HFFc6 (cell line): ENCODE results near the gene POU6F2. TPM values are rescaled to one million over a fixed set of nuclear protein-coding genes. Genes with fewer than 3 reads are reported as not detected.

ENCODE experiments used
- DNase-seq: peaks from one replicate; pipeline ENCODE4 v3.0.0-alpha.2; 2018
- H3K27ac Mint-ChIP-seq: 2 replicates; pipeline ENCODE4 v1.8.0; 2020; ENCODE audit warnings: mild to moderate bottlenecking, mixed read lengths
- H3K27me3 Mint-ChIP-seq: 2 replicates; pipeline ENCODE4 v1.8.0; 2021; ENCODE audit warnings: mild to moderate bottlenecking, moderate library complexity, mixed read lengths; ENCODE audit not compliant: insufficient read depth
- H3K36me3 Mint-ChIP-seq: 2 replicates; pipeline ENCODE4 v1.8.0; 2021; ENCODE audit warnings: low read depth, mixed read lengths
- H3K4me1 Mint-ChIP-seq: 2 replicates; pipeline ENCODE4 v1.8.0; 2020; ENCODE audit warnings: low read depth, mixed read lengths
- H3K4me3 Mint-ChIP-seq: 2 replicates; pipeline ENCODE4 v1.8.0; 2020; ENCODE audit warnings: mild to moderate bottlenecking, moderate library complexity, mixed read lengths
- H3K9me3 Mint-ChIP-seq: 2 replicates; pipeline ENCODE4 v1.8.0; 2020; ENCODE audit warnings: mild to moderate bottlenecking, mixed read lengths
- total RNA-seq, 6 experiments: library from RNA; stranded (reverse); fragmentation: NEBNext Ultra II Directional; extraction: Animal tissue kit (Norgen Biotek cat#: 25700); gene quantifications; 2 replicates in 1 of 6; 3 replicates in 5 of 6; pipeline ENCODE4 v1.2.3, GENCODE V29; 2021
- TF ChIP-seq, protein P1 (sequence below): fragments of 200-600 bp; sonication (generic); IDR thresholded peaks from 2 replicates; pipeline ENCODE4 v1.5.0; 2021; ENCODE audit warnings: antibody characterized with exemption, mild to moderate bottlenecking

Gene POU6F2
- total RNA-seq, 6 experiments from 2014 or later = not detected

DNA sequence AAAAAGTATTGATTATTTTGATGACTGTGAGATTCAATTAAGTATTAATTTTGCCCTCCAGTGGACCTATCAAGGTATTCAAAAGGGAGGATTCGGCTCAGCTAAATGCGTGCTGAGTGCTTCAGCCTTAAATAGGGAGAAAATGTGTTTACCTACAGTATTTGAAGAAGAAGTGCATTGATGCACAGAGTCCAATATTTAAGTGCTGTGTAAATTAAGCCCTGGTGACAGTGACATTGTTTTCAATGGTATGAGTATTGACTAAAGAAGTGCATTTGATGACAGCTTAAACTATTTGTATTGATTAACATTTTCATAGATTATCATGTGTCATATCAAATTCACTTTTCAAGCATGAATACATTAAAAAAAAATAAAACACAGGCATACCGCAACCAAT is 106.6 kb downstream of the POU6F2 start:
- TF ChIP-seq, protein P1, sequence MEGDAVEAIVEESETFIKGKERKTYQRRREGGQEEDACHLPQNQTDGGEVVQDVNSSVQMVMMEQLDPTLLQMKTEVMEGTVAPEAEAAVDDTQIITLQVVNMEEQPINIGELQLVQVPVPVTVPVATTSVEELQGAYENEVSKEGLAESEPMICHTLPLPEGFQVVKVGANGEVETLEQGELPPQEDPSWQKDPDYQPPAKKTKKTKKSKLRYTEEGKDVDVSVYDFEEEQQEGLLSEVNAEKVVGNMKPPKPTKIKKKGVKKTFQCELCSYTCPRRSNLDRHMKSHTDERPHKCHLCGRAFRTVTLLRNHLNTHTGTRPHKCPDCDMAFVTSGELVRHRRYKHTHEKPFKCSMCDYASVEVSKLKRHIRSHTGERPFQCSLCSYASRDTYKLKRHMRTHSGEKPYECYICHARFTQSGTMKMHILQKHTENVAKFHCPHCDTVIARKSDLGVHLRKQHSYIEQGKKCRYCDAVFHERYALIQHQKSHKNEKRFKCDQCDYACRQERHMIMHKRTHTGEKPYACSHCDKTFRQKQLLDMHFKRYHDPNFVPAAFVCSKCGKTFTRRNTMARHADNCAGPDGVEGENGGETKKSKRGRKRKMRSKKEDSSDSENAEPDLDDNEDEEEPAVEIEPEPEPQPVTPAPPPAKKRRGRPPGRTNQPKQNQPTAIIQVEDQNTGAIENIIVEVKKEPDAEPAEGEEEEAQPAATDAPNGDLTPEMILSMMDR = no peak
- H3K27ac Mint-ChIP-seq = no peak overlapping the region
- no peaks in the 10 kb centered on the region for H3K4me1 Mint-ChIP-seq
- H3K36me3 Mint-ChIP-seq = no peaks in the 10 kb centered on the region
- no peak for DNase-seq
- no peak overlapping the region for H3K4me3 Mint-ChIP-seq
- peaks cover 10% of the 10 kb centered on the region for H3K27me3 Mint-ChIP-seq
- no peaks in the 10 kb centered on the region for H3K9me3 Mint-ChIP-seq

DNA sequence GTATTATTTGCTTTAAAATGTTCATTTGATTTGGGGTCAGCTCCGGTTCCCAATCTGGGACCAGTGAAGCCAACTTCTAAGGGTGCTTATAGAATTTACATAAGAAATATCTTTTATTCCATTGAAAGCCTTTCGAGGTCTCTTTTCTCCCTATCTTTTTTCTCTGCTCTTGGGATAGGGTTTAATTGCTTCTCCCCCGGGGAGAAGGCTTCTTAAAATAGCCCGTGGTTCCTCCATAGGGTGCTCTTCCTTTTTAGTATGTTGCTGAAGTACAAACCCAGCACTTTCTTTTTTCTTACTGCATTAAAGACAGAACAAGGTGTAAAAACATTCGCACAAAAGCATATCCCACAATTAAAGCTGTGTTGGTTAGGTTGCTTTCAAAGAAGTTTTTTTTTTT is 107.5 kb downstream of the POU6F2 start:
- H3K36me3 Mint-ChIP-seq = no peaks in the 10 kb centered on the region
- DNase-seq = no peak

DNA sequence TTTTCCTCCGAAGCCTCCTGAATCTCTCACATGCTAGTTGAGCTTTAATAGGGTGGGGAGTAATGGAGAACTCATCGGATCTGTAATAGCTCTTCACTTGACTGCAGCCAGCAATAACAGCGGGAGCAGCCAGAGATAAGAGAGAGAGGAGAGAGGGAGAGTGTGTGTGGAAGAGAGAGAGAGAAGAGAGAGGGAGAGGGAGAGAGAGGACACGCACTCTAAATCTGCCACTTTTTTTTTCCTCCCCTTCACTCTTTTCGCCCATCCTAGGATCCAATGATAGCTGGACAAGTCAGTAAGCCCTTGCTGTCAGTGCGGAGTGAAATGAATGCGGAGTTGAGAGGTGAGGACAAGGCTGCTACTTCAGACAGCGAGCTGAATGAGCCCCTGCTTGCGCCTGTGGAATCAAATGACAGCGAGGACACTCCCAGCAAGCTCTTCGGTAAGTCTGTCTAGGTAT is 107.9 kb downstream of the POU6F2 start:
- Mint-ChIP-seq H3K36me3 (no peaks in the 10 kb centered on the region), H3K27me3 (peaks cover 10% of the 10 kb centered on the region), H3K27ac (no peak overlapping the region), H3K4me1 (no peaks in the 10 kb centered on the region), H3K9me3 (no peaks in the 10 kb centered on the region), H3K4me3 (0 out of 2 replicates have a peak overlapping the region, but pooled peaks have one; percentile 22)
- DNase-seq = no peak
- TF ChIP-seq, protein P1 = no peak

More for the DNA sequence above, 107.5 kb downstream of the POU6F2 start:
- no peaks in the 10 kb centered on the region for H3K4me1 Mint-ChIP-seq
- no peak overlapping the region for H3K27ac Mint-ChIP-seq
- TF ChIP-seq, protein P1 = no peak
- no peak overlapping the region for H3K4me3 Mint-ChIP-seq
- H3K9me3 Mint-ChIP-seq = no peaks in the 10 kb centered on the region
- peaks cover 10% of the 10 kb centered on the region for H3K27me3 Mint-ChIP-seq

DNA sequence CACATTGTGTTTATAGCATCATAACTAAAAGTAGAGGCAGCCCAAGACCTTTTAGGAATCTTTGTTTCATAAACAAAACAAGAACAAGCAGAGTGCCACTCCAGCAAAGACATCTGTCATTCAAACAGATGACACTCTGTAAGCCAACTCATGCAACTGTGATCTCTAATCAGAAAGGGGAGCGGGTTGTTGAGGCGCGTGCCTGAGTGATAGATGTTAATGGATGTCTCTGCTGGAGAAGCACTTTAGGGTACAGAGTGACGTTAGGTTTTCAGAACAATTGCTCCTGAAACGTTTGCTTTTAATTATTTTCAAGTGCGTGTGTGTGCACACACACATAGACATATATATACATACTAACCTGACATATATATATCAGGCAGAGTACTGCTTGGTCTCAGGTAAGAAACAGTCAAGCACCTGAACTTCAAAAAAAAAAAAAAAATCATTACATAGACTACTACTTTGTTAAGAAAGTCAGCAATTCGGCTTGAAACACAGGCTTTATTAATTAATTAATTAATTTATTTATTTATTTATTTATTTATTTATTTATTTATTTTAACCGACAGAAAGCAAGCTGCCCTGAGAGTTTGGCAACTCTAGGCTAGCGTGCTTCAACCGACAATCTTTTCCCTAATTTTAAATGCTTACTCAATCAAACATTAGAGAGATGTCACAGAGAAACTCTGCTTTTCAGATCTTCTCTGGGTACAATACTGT is 109.1 kb downstream of the POU6F2 start:
- Mint-ChIP-seq H3K4me1 (no peaks in the 10 kb centered on the region), H3K27ac (no peak overlapping the region), H3K36me3 (no peaks in the 10 kb centered on the region), H3K27me3 (peaks cover 10% of the 10 kb centered on the region), H3K9me3 (no peaks in the 10 kb centered on the region), H3K4me3 (no peak overlapping the region)
- no peak for DNase-seq
- TF ChIP-seq, protein P1 = no peak

DNA sequence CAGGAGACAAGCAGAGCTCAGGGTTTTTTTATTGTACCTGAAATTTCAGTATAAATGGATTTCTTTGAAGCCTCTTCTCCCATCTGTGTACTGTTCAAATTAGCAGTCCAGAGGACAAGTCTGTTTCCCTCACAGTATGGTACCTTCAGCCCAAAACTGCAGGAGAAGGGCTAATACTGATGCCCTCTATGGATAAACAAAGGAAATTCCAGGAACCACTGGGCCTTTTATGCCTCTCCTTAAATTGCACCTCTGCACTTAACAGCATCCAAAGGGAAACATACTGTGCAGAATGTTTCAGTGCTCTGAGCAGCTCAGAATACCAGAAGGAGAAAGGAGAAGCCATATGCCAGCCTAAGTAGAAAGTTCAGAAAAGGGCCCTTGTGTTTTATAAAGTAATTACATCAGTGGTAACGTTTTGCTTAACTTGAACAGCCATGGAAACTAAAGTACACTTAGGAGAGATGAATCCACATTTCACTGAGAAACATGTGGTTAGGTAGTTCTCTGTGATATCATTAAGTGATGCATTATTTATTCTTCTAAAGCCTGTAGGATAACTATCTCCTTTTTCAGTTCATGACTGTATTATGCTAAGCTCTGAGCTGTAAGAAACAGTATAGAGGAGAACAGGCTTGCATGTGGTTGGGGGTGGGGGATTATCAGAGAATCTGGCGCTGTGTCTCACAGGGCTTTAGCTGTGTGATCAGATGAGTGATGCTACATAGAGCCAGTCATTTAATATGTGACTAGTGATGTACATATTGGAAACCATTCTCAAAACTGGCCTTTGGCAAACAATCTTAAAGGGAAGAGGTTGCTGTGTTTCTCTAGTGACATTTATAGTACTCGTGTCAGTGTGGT is 111.3 kb downstream of the POU6F2 start:
- TF ChIP-seq, protein P1 = no peak
- H3K4me1 Mint-ChIP-seq = no peaks in the 10 kb centered on the region
- H3K36me3 Mint-ChIP-seq = no peaks in the 10 kb centered on the region

More for the DNA sequence above, 111.3 kb downstream of the POU6F2 start:
- H3K27ac Mint-ChIP-seq = no peak overlapping the region
- no peak overlapping the region for H3K4me3 Mint-ChIP-seq
- H3K27me3 Mint-ChIP-seq = peaks cover 10% of the 10 kb centered on the region; the same call in 1 of the 2 replicates
- H3K9me3 Mint-ChIP-seq = no peaks in the 10 kb centered on the region
- no peak for DNase-seq
